Measurements from ENCODE around the gene RNF111.

Gene RNF111

GRCh38 chr15:59001946-59002345, 14.5 kb downstream of the RNF111 start:
- FAIRE-seq: no peak

- no peak for FAIRE-seq
Measured at GRCh38 chr15:59002418-59002859, 15.0 kb downstream of the RNF111 start.

DNA sequence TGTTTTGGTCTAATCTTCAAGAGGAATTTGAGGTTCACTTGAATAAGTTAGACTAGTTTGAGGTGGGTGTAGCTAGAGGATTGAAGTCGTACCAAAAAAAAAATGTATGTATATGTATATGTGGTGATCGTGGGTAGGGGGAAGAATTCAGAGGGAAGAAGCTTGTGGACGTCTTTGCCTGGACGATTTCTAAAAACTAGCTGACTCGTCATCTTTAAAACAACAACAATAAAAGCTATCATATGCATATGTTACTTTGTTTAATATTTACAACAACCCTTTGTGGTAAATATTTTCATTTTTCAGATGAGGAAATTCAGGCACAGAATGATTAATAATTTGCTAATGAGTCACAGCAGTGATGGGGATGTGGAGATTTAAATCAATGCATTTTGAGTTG, 18.1 kb downstream of the RNF111 start:
- FAIRE-seq: no peak

- FAIRE-seq: no peak
Measured at GRCh38 chr15:59008086-59008485, 20.6 kb downstream of the RNF111 start.

DNA sequence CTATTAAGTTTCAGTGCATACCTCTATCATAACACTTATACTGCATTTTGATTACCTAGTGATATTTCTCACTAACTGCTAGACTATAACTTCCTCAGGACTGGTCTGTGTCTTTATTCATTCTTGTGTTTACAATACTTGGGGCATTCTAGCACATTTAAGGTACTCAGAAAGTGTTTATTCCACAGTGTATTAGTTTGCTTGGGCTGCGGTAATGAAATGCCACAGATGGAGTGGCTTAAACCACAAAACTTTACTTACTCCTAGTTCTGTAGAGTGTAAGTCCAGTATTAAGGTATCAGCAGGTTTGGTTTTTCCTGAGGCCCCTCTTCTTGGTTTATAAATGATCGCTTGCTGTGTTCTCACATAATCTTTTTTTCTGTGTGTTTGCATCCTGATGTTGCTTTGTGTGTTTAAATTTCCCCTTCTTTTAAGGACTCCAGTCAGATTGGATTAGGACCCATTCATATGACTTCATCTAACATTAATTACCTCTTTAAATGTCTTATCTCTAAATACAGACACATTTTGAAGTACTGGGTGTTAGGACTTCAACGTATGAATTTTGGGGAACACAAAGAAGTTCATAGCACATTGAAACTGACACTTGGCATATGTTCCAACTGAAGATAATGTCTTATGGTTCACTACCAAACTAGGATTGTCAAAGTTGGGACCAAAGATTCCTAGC, 23.9 kb downstream of the RNF111 start:
- FAIRE-seq: no peak

- FAIRE-seq: no peak
Measured at GRCh38 chr15:59013246-59013873, 25.9 kb downstream of the RNF111 start.

DNA sequence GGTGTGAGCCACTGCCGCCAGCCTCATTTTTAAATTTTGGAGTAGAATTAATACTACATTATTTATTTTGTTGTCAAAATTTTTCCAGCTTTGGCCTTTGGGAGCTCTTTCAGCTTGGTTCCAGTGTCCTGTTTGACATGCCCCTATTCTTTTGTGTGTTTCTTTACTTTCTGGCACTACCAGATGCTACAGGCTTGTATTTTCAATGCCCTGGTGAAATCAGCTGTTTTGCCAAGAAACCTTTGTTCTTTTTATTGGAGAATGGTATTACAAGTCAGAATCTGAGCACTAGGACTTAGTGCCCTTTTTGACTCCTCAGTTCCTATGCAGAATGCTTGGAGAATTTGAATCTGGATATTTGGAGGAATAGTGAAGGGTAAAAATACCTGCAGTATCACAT, 26.6 kb downstream of the RNF111 start:
- no peak for FAIRE-seq

GRCh38 chr15:59017449-59017848, 30.0 kb downstream of the RNF111 start:
- no peak for FAIRE-seq

- no peak for FAIRE-seq
Measured at GRCh38 chr15:59018833-59019232, 31.4 kb downstream of the RNF111 start.

DNA sequence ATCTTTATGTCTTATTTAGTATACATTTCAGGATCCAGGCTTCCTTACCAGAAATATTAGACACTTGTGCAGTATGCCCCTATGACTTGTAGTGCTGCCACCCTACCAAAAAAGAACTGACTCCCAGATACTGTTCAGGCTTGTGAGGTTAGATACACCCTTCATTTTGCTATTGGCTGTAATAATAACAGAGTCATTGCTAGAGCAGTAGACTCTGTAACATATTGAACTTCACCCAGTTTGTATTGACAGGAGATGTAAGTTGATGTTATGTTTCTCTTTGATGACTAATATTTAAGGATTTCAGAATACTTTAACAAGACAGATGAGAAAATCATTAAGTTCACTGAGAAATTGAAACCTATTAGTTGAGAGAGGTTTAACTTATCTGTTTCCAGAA, 32.9 kb downstream of the RNF111 start:
- FAIRE-seq: no peak

DNA sequence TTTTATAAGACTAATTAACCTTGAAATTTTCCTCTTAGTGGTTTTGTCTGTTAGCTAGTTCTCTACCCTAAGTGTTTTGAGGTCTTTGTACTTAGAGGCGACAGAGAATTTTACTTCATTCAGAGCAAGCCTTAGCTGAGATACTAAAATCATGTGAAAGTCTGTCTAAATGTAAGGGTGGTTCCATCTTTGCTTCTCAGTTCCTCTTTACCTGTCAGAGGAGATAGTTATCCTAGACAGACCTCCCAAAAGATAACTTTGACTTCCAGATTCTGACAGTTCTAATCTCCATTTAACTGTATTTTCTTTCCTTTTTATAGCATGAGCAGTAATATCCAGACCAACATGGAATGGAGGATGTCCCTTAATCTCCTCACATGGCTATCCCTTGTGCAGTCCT, 34.7 kb downstream of the RNF111 start:
- no peak for FAIRE-seq

DNA sequence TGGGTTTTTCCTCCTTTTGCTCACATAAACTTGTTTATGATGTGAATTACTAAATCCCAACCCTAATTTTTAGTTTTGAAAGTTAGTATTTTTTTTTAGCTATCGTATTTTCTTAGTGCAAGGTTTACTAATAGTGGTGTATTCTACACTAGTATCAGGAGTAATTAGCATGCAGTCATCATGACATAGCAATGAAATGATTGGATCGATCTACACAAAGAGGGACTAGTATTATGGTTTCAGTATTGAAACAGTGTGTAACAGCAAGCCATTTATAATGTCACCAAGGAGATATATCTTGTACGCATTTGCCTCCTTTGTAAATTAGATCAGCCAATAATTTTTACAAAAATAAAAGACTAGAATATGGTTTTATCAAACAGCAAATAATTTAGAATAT, 38.7 kb downstream of the RNF111 start:
- no peak for FAIRE-seq

DNA sequence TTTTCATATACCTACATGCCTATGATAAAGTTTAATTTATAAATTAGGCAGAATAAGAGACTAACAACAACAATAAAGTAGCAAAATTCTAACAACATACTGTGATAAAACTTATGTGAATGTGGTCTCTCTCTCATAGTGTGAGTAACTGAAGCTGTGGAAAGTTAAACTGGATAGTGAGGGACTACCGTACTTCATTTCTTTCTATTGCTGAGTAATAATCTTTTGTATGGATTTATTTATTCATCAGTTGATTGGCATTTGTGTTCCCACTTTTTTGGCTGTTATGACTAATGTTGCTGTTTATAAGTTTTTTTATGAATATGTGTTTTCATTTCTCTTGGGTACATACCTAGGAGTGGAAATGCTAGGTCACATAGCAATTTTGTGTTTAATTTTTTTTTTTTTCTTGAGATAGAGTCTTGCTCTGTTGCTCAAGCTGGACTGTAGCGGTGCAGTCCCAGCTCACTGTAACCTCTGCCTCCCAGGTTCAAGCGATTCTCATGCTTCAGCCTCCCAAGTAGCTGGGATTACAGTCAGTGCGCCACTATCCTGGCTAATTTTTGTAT, 41.0 kb downstream of the RNF111 start:
- FAIRE-seq: no peak

DNA sequence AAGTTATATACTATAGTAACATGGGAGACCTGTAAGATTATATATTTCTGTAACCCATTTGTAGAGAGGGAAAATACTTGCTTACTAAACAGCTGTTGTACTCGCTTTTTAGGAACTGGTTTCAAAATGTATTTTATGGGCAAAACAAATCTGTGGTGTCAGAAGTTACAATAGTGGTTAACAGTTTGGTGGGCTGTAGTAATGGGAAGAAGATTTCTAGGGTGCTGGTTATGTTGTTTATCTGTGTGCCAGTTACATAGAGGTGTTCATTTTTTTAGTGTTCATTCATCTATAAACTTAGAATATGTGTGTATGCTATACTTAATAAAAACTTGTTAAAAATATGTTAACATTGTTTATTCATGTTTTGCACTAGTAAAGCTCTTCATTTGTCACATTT, 42.1 kb downstream of the RNF111 start:
- no peak for FAIRE-seq

GRCh38 chr15:59035201-59035600, 47.7 kb downstream of the RNF111 start:
- no peak for FAIRE-seq

GRCh38 chr15:59039225-59039624, 51.8 kb downstream of the RNF111 start:
- FAIRE-seq: no peak

- no peak for FAIRE-seq
Measured at GRCh38 chr15:59042041-59042440, 54.6 kb downstream of the RNF111 start.

DNA sequence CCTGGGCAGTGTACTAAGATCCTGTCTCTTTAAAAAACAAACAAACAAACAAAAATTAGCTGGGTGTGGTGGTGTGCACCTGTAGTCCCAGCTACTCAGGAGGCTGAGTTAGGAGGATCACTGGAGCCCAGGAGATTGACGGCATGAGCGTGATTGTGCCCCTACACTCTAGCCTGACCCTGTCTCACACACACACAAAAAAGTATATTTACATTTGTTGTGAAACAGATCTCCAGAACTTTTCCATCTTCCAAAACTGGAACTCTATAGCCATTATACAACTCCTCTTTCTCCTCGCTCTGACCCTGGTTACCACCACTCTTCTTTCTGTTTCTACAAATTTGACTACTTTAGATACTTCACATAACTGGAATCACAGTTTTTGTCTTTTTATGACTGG, 61.4 kb downstream of the RNF111 start:
- no peak for FAIRE-seq

DNA sequence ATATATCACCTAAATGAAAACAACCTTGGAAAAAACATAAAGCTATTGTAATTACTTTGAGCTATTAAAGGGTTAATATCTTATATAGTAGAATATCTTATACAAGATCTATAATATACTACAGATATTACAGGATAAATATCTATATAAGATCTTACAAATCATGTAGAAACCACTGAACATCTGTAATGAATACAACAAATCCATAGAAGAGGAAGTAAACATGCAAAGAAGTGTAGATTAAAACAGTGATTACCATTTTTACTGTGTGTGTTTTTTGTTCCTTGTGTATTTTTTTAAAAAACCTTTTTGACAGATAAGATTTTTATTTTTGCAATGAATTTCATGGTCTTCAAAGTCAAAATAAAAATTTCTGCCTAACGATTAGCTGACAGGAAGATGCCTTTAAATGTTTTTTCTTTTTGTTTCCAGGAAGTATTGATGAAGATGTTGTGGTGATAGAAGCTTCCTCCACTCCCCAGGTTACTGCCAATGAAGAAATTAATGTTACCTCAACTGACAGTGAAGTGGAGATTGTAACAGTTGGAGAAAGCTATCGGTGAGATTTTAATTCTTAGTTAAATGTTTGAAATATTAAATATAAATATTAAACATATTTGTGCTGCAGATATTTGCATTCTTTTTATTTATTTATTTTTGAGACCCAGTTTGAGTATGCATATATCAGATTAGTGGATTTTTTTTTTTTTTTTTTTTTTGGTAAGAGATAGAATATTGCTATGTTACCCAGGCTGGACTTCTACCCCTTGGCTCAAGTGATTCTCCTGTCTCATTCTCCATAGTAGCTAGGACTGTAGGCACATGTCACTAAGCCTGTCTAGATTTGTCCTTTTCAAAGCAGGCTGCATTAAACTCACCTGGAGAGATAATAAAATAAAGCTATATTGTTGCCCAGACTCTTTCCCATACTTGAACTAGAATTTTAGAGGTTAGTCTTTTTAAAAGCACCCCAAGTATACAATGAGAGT, 64.7 kb downstream of the RNF111 start:
- no peak for FAIRE-seq

GRCh38 chr15:59052915-59053407, 65.5 kb downstream of the RNF111 start:
- FAIRE-seq: no peak

- FAIRE-seq: no peak
Measured at GRCh38 chr15:59053482-59053881, 66.0 kb downstream of the RNF111 start.

- FAIRE-seq: no peak
Measured at GRCh38 chr15:59059076-59059597, 71.7 kb downstream of the RNF111 start.

DNA sequence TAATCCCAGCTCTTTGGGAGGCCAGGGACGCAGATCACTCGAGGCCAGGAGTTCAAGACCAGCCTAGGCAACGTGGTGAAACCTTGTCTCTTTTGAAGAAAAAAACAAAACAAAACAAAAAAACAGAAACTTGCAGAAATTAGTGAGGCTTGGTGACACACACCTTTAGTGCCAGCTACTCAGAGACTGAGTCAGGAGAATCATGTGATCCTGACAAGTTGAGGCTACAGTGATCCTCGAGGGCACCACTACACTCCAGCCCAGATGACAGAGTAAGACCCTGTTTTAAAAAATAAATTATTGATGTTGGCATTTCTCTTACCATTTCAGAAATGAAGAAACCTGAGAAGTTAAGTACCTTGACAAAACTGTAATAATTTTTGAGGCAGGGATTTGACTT, 72.9 kb downstream of the RNF111 start:
- FAIRE-seq: no peak

Measured in TTC549 (cell line).